CD4-positive, alpha-beta memory T cell (primary cell): ENCODE results near the gene CEBPG. TPM values are rescaled to one million over a fixed set of nuclear protein-coding genes. Genes with fewer than 3 reads are reported as not detected.

Experiments
- CTCF ChIA-PET: fragments of 350-600 bp; sonication (Branson Sonifier 250); formaldehyde crosslinking; loops from one replicate; lab custom pipeline; 2021; ENCODE audit warnings: inconsistent platforms; ENCODE audit not compliant: partially characterized antibody; lab: Charles Lee
- POLR2A ChIA-PET: fragments of 350-600 bp; sonication (Branson Sonifier 250); formaldehyde crosslinking; loops from one replicate; lab custom pipeline; 2021; ENCODE audit not compliant: partially characterized antibody; lab: Charles Lee
- DNase-seq, 5 donors: peaks; one replicate each; pipeline versions ENCODE4 v3.0.0 to v3.0.0-alpha.2; 2020 to 2022; ENCODE audit warnings: mixed read lengths in 1 of 5
- H3K27ac ChIP-seq: one replicate; pipeline ENCODE4 v1.7.0; 2013; ENCODE audit warnings: low read depth, low read length
- H3K27me3 ChIP-seq: 2 replicates; pipeline ENCODE4 v1.7.0; 2013; ENCODE audit warnings: mild to moderate bottlenecking, low read length, moderate library complexity; ENCODE audit not compliant: insufficient read depth
- H3K36me3 ChIP-seq: 2 replicates; pipeline ENCODE4 v1.7.0; 2013; ENCODE audit warnings: mild to moderate bottlenecking, low read length, moderate library complexity; ENCODE audit not compliant: insufficient read depth
- H3K4me1 ChIP-seq: 2 replicates; pipeline ENCODE4 v1.7.0; 2013; ENCODE audit warnings: mild to moderate bottlenecking, low read length, moderate library complexity; ENCODE audit not compliant: insufficient read depth
- H3K4me3 ChIP-seq, 2 donors: one replicate each; pipeline ENCODE4 v1.7.0; 2013; ENCODE audit warnings: low read length in 2 of 2, mild to moderate bottlenecking in 1 of 2
- H3K9me3 ChIP-seq, 2 donors: one replicate each; pipeline ENCODE4 v1.7.0; 2013; ENCODE audit warnings: low read length in 2 of 2, control low read depth in 1 of 2; ENCODE audit not compliant: control insufficient read depth in 1 of 2
- H3K27ac Mint-ChIP-seq, 7 donors: one replicate each; pipeline ENCODE4 v1.8.0; 2020 to 2021; ENCODE audit warnings: mixed read lengths in 7 of 7, mild to moderate bottlenecking in 6 of 7, inconsistent platforms in 3 of 7, moderate library complexity in 3 of 7
- H3K27me3 Mint-ChIP-seq, 2 donors: one replicate each; pipeline ENCODE4 v1.8.0; 2020 to 2021; ENCODE audit warnings: mixed read lengths in 2 of 2
- H3K36me3 Mint-ChIP-seq, 2 donors: one replicate each; pipeline ENCODE4 v1.8.0; 2020 to 2021; ENCODE audit warnings: mixed read lengths in 2 of 2, inconsistent platforms in 1 of 2, mild to moderate bottlenecking in 1 of 2
- H3K4me1 Mint-ChIP-seq, 4 donors: one replicate each; pipeline ENCODE4 v1.8.0; 2020 to 2021; ENCODE audit warnings: mixed read lengths in 4 of 4, mild to moderate bottlenecking in 1 of 4
- H3K4me3 Mint-ChIP-seq, 8 donors: one replicate each; pipeline ENCODE4 v1.8.0; 2020 to 2021; ENCODE audit warnings: mixed read lengths in 8 of 8, mild to moderate bottlenecking in 7 of 8, moderate library complexity in 6 of 8, inconsistent platforms in 3 of 8
- H3K9me3 Mint-ChIP-seq, 8 donors: one replicate each; pipeline ENCODE4 v1.8.0; 2020 to 2021; ENCODE audit warnings: mixed read lengths in 8 of 8, mild to moderate bottlenecking in 5 of 8, inconsistent platforms in 3 of 8, moderate library complexity in 1 of 8
- intact Hi-C: fragments of 100-400 bp; cut with micrococcal nuclease; formaldehyde crosslinking; loops from one replicate; pipeline ENCODE4 v1.15.1; 2023
- polyA plus RNA-seq, 2 donors: library from polyadenylated mRNA; unstranded; fragments of 300-500 nt; fragmentation: Illumina TruSeq; gene quantifications; one replicate each; pipeline ENCODE4 v1.2.3, GENCODE V29; 2021
- total RNA-seq, 2 experiments: library from RNA; stranded (reverse); gene quantifications; one replicate each; pipeline ENCODE4 v1.2.3, GENCODE V29; 2021

The CEBPG gene
- total and polyA plus RNA-seq, 4 experiments from 2014 or later, result 8.9 to 27.2 (median 20.1) TPM

- POLR2A ChIA-PET, result no interaction called here
- Histone ChIP-seq H3K36me3 (no peaks in the 10 kb centered on the region), H3K9me3 (no peaks in the 10 kb centered on the region), H3K27me3 (no peaks in the 10 kb centered on the region), H3K27ac (no peak overlapping the region), H3K4me1 (peaks cover 6% of the 10 kb centered on the region), H3K4me3 (no peak overlapping the region)
- peaks cover 2 to 11% (median 5%) of the 10 kb centered on the region in 4 donors for H3K4me1 Mint-ChIP-seq
- no peaks in the 10 kb centered on the region for H3K27me3 Mint-ChIP-seq
- intact Hi-C loops, result no loop called here
- H3K9me3 Mint-ChIP-seq, result no peaks in the 10 kb centered on the region
- no peak overlapping the region for H3K27ac Mint-ChIP-seq
- H3K4me3 Mint-ChIP-seq, result no peak overlapping the region
- no peak for DNase-seq
- H3K36me3 Mint-ChIP-seq, result no peaks in the 10 kb centered on the region
- CTCF ChIA-PET, result interaction anchor here (1.1 to 10.1 kb wide), 2 partner anchors 11 kb away, joined by 3 to 58 read pairs; no protein-coding TSS in a partner anchor
Measured at GRCh38 chr19:33418871-33419787, 45.6 kb downstream of the CEBPG start.

- no peak overlapping the region for H3K4me3 ChIP-seq
- ChIA-PET CTCF (interaction anchor here (10.1 kb wide), 1 partner anchor 10 kb away, joined by 58 read pairs; no protein-coding TSS in a partner anchor), POLR2A (no interaction called here)
- H3K27me3 ChIP-seq, result no peaks in the 10 kb centered on the region
- Mint-ChIP-seq H3K27me3 (no peaks in the 10 kb centered on the region), H3K27ac (no peak overlapping the region), H3K9me3 (no peaks in the 10 kb centered on the region), H3K36me3 (no peaks in the 10 kb centered on the region), H3K4me1 (peaks cover 2 to 11% (median 5%) of the 10 kb centered on the region in 4 donors), H3K4me3 (no peak overlapping the region)
- no peak overlapping the region for H3K27ac ChIP-seq
- intact Hi-C loops, result no loop called here
- H3K36me3 ChIP-seq, result no peaks in the 10 kb centered on the region
- H3K9me3 ChIP-seq, result no peaks in the 10 kb centered on the region
- peaks cover 6% of the 10 kb centered on the region for H3K4me1 ChIP-seq
- no peak for DNase-seq
Measured at GRCh38 chr19:33419788-33420130, 46.2 kb downstream of the CEBPG start.

- H3K27me3 ChIP-seq, result no peaks in the 10 kb centered on the region
- no peak for DNase-seq
- H3K4me3 ChIP-seq, result no peak overlapping the region
- Mint-ChIP-seq H3K4me3 (no peak overlapping the region), H3K27me3 (no peaks in the 10 kb centered on the region), H3K36me3 (no peaks in the 10 kb centered on the region), H3K27ac (peak overlapping the region in 1 of 7 donors; percentile 7), H3K4me1 (peaks cover 2 to 11% (median 5%) of the 10 kb centered on the region in 4 donors), H3K9me3 (no peaks in the 10 kb centered on the region)
- H3K36me3 ChIP-seq, result no peaks in the 10 kb centered on the region
- ChIA-PET CTCF (interaction anchor here (10.1 kb wide), 1 partner anchor 9 kb away, joined by 58 read pairs; no protein-coding TSS in a partner anchor), POLR2A (no interaction called here)
- no peaks in the 10 kb centered on the region for H3K9me3 ChIP-seq
- H3K27ac ChIP-seq, result no peak overlapping the region
- peaks cover 6% of the 10 kb centered on the region for H3K4me1 ChIP-seq
- intact Hi-C loops, result no loop called here
Measured at GRCh38 chr19:33420821-33421220, 47.3 kb downstream of the CEBPG start.

GRCh38 chr19:33421368-33421767, 47.9 kb downstream of the CEBPG start:
- Mint-ChIP-seq H3K36me3 (no peaks in the 10 kb centered on the region), H3K4me3 (no peak overlapping the region), H3K27ac (no peak overlapping the region), H3K4me1 (peaks cover 2 to 7% (median 4%) of the 10 kb centered on the region in 4 donors), H3K9me3 (no peaks in the 10 kb centered on the region), H3K27me3 (no peaks in the 10 kb centered on the region)
- peaks cover 3% of the 10 kb centered on the region for H3K4me1 ChIP-seq
- CTCF ChIA-PET, result interaction anchor here (10.1 kb wide), 1 partner anchor 9 kb away, joined by 58 read pairs; no protein-coding TSS in a partner anchor
- H3K4me3 ChIP-seq, result no peak overlapping the region
- H3K36me3 ChIP-seq, result no peaks in the 10 kb centered on the region
- no peak for DNase-seq
- POLR2A ChIA-PET, result no interaction called here
- no peaks in the 10 kb centered on the region for H3K27me3 ChIP-seq
- no peaks in the 10 kb centered on the region for H3K9me3 ChIP-seq
- intact Hi-C loops, result no loop called here
- no peak overlapping the region for H3K27ac ChIP-seq

GRCh38 chr19:33422369-33423180, 49.1 kb downstream of the CEBPG start:
- Histone ChIP-seq H3K36me3 (no peaks in the 10 kb centered on the region), H3K4me3 (no peak overlapping the region), H3K27ac (no peak overlapping the region), H3K9me3 (no peaks in the 10 kb centered on the region), H3K4me1 (no peaks in the 10 kb centered on the region), H3K27me3 (no peaks in the 10 kb centered on the region)
- no peak for DNase-seq
- CTCF ChIA-PET, result interaction anchor here (10.1 kb wide), 1 partner anchor 7 kb away, joined by 58 read pairs; no protein-coding TSS in a partner anchor
- H3K27ac Mint-ChIP-seq, result no peak overlapping the region
- no peaks in the 10 kb centered on the region for H3K4me1 Mint-ChIP-seq
- no peak overlapping the region for H3K4me3 Mint-ChIP-seq
- intact Hi-C loops, result no loop called here
- POLR2A ChIA-PET, result no interaction called here
- no peaks in the 10 kb centered on the region for H3K9me3 Mint-ChIP-seq
- H3K27me3 Mint-ChIP-seq, result no peaks in the 10 kb centered on the region
- no peaks in the 10 kb centered on the region for H3K36me3 Mint-ChIP-seq

- ChIA-PET CTCF (no interaction called here), POLR2A (no interaction called here)
- intact Hi-C loops, result no loop called here
- H3K27me3 ChIP-seq, result no peaks in the 10 kb centered on the region
- H3K4me1 Mint-ChIP-seq, result no peaks in the 10 kb centered on the region
- no peak for DNase-seq
- H3K36me3 Mint-ChIP-seq, result no peaks in the 10 kb centered on the region
- H3K4me3 ChIP-seq, result no peak overlapping the region
- H3K9me3 Mint-ChIP-seq, result no peaks in the 10 kb centered on the region
- no peak overlapping the region for H3K27ac ChIP-seq
- no peak overlapping the region for H3K4me3 Mint-ChIP-seq
- H3K36me3 ChIP-seq, result no peaks in the 10 kb centered on the region
- H3K9me3 ChIP-seq, result no peaks in the 10 kb centered on the region
- H3K27me3 Mint-ChIP-seq, result no peaks in the 10 kb centered on the region
- H3K27ac Mint-ChIP-seq, result no peak overlapping the region
- H3K4me1 ChIP-seq, result no peaks in the 10 kb centered on the region
Measured at GRCh38 chr19:33424181-33424580, 50.7 kb downstream of the CEBPG start.
